HepG2 (cell line): ENCODE data around the gene MGLL. TPM values are rescaled to one million over a fixed set of nuclear protein-coding genes. Genes with fewer than 3 reads are reported as not detected.

Experiments
- AKAP8 ChIP-seq: sonication (generic); formaldehyde crosslinking; IDR thresholded peaks from 2 replicates; pipeline ENCODE4 v1.5.1; 2020; ENCODE audit warnings: mild to moderate bottlenecking, missing genetic modification reagents
- ATAD3A ChIP-seq: sonication (generic); formaldehyde crosslinking; IDR thresholded peaks from 2 replicates; pipeline ENCODE4 v1.4.0; 2020; ENCODE audit warnings: missing genetic modification reagents
- BORCS8-MEF2B ChIP-seq: sonication (generic); formaldehyde crosslinking; IDR thresholded peaks from 2 replicates; pipeline ENCODE4 v1.8.0; 2022; ENCODE audit warnings: mild to moderate bottlenecking, missing genetic modification reagents
- CBFB ChIP-seq: sonication (generic); formaldehyde crosslinking; IDR thresholded peaks from 2 replicates; pipeline ENCODE4 v1.4.0; 2020; ENCODE audit warnings: missing genetic modification reagents
- DR1 ChIP-seq: sonication (generic); formaldehyde crosslinking; IDR thresholded peaks from 2 replicates; pipeline ENCODE4 v1.8.0; 2021; ENCODE audit warnings: mild to moderate bottlenecking, missing genetic modification reagents, inconsistent platforms
- EED ChIP-seq: sonication (generic); formaldehyde crosslinking; IDR thresholded peaks from 2 replicates; pipeline ENCODE4 v1.5.0; 2020; ENCODE audit warnings: mild to moderate bottlenecking, missing genetic modification reagents
- FIP1L1 ChIP-seq: fragments of 200-400 bp; formaldehyde crosslinking; IDR thresholded peaks from 2 replicates; pipeline ENCODE4 v1.6.1; 2018; ENCODE audit warnings: low read depth, mild to moderate bottlenecking, low read length, moderate library complexity, borderline replicate concordance; ENCODE audit not compliant: insufficient read depth
- FOXK1 ChIP-seq: sonication (generic); formaldehyde crosslinking; IDR thresholded peaks from 2 replicates; pipeline ENCODE4 v1.4.0; 2020; ENCODE audit warnings: low read depth, missing genetic modification reagents, borderline replicate concordance
- NR2F1 ChIP-seq, 2 experiments: fragments of 450-650 bp in 1 of 2; formaldehyde crosslinking in 1 of 2; IDR thresholded peaks; 2 replicates each; pipeline versions ENCODE4 v1.5.0 to v1.6.1; 2016 to 2020; ENCODE audit warnings: mild to moderate bottlenecking in 1 of 2, missing compliant biosample characterization in 1 of 2, missing genetic modification reagents in 1 of 2, moderate library complexity in 1 of 2
- RAD51 ChIP-seq: fragments of 450-650 bp; IDR thresholded peaks from 2 replicates; pipeline ENCODE4 v1.6.1; 2016; ENCODE audit warnings: borderline replicate concordance
- SAFB2 ChIP-seq: sonication (generic); formaldehyde crosslinking; IDR thresholded peaks from 2 replicates; pipeline ENCODE4 v1.5.1; 2020; ENCODE audit warnings: missing genetic modification reagents, low read depth, mild to moderate bottlenecking, borderline replicate concordance
- SIX4 ChIP-seq: sonication (generic); formaldehyde crosslinking; IDR thresholded peaks from 2 replicates; pipeline ENCODE4 v1.4.0; 2020; ENCODE audit warnings: missing genetic modification reagents
- SP140L ChIP-seq: sonication (generic); formaldehyde crosslinking; IDR thresholded peaks from 2 replicates; pipeline ENCODE4 v1.4.0; 2020; ENCODE audit warnings: missing genetic modification reagents, borderline replicate concordance
- ZNF138 ChIP-seq: sonication (generic); formaldehyde crosslinking; IDR thresholded peaks from 2 replicates; pipeline ENCODE4 v1.5.0; 2020; ENCODE audit warnings: mild to moderate bottlenecking, low read depth, missing genetic modification reagents
- ZNF792 ChIP-seq: IDR thresholded peaks from 2 replicates; pipeline ENCODE4 v1.6.1; 2016
- polyA plus RNA-seq, 8 experiments: library from polyadenylated mRNA; depleted of rRNA in 3 of 8; stranded (reverse) in 7 of 8; unstranded in 1 of 8; fragments of >200 nt; fragmentation: Illumina TruSeq in 4 of 8; extraction: Trizol in 4 of 8; gene quantifications; 2 replicates each; pipeline versions ENCODE4 v1.2.1 to v1.2.3, GENCODE V29; 2011 to 2016; ENCODE audit warnings: low read depth in 4 of 8, missing spikeins in 1 of 8, mixed read lengths in 1 of 8; ENCODE audit not compliant: insufficient read depth in 1 of 8
- total RNA-seq, 5 experiments: library from RNA; depleted of rRNA; stranded (reverse); fragments of >200 nt; fragmentation: Illumina TruSeq; extraction: Trizol; gene quantifications; 2 replicates each; pipeline ENCODE4 v1.2.3, GENCODE V29; 2016; ENCODE audit warnings: low read depth in 1 of 5
- TF ChIP-seq, protein P1 (sequence below): sonication (generic); formaldehyde crosslinking; IDR thresholded peaks from 2 replicates; pipeline ENCODE4 v1.4.0; 2020; ENCODE audit warnings: low read depth, mild to moderate bottlenecking, missing genetic modification reagents
- TF ChIP-seq, protein P2 (sequence below): sonication (generic); formaldehyde crosslinking; IDR thresholded peaks from 2 replicates; pipeline ENCODE4 v1.4.0; 2020; ENCODE audit warnings: missing genetic modification reagents, borderline replicate concordance
- TF ChIP-seq, protein P3 (sequence below): IDR thresholded peaks from 2 replicates; pipeline ENCODE4 v1.6.1; 2016; ENCODE audit warnings: missing compliant biosample characterization, missing genetic modification reagents, borderline replicate concordance
- TF ChIP-seq, protein P4 (sequence below): sonication (generic); formaldehyde crosslinking; IDR thresholded peaks from 2 replicates; pipeline ENCODE4 v1.5.1; 2020; ENCODE audit warnings: mild to moderate bottlenecking, missing genetic modification reagents, borderline replicate concordance

The MGLL gene
- total and polyA plus RNA-seq, 2 of the 13 experiments (the other 11 are each of a cell fraction or from before 2014, with no cell fraction given): not detected

DNA sequence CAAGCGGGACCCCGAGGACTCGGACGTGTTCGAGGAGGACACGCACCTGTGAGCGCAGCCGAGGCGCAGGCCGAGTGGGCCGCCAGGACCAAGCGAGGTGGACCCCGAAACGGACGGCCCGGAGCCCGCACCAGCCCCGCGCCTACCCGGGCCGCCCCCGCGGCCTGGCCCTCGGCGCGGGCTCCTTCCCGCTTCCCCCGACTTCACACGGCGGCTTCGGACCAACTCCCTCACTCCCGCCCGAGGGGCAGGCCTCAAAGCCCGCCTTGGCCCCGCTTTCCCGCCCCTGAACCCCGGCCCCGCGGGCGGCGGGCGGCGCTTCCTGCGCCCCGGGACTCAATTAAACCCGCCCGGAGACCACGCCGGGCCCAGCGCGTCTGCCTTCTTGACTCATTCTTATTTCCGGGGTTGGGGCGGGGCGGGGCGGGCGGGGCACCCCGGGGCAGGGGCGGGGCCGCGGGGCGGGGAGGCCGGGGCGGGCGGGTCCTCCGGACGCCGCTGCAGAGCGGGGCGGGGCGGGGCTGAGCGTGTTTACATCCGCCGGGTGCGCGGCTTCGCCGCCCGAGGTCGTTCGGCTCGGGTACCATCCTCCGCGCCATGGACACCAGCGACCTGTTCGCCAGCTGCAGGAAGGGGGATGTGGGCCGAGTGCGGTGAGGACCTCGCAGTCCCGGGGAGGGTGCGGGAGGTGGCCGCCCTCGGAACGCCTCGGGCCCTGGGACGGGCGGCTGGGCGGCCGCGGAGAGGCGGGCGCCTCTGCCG, 149.7 kb downstream of the MGLL start, which contains the start of gene ABTB1 (continued):
- no peak for TF ChIP-seq ATAD3A
- TF ChIP-seq EED (CRISPR knock-in tag): no peak
- TF ChIP-seq CBFB (CRISPR knock-in tag): peak; percentile 25; the same call in 1 of the 2 replicates
- peak; percentile 26; the same call in 1 of the 2 replicates for TF ChIP-seq DR1 (CRISPR knock-in tag)
- TF ChIP-seq SP140L (CRISPR knock-in tag): no peak
- no peak for TF ChIP-seq ZNF138 (CRISPR knock-in tag)
- TF ChIP-seq SAFB2: no peak
- 0 out of 2 replicates have a peak, but pooled peaks have one; percentile 29 for TF ChIP-seq FOXK1 (CRISPR knock-in tag)
- TF ChIP-seq RAD51: no peak
- TF ChIP-seq AKAP8: no peak
- no peak; the same call in 1 of the 2 replicates for TF ChIP-seq ZNF792 (CRISPR knock-in tag)
- no peak for TF ChIP-seq SIX4 (CRISPR knock-in tag)
- TF ChIP-seq, protein P1, sequence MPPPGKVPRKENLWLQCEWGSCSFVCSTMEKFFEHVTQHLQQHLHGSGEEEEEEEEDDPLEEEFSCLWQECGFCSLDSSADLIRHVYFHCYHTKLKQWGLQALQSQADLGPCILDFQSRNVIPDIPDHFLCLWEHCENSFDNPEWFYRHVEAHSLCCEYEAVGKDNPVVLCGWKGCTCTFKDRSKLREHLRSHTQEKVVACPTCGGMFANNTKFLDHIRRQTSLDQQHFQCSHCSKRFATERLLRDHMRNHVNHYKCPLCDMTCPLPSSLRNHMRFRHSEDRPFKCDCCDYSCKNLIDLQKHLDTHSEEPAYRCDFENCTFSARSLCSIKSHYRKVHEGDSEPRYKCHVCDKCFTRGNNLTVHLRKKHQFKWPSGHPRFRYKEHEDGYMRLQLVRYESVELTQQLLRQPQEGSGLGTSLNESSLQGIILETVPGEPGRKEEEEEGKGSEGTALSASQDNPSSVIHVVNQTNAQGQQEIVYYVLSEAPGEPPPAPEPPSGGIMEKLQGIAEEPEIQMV (CRISPR knock-in tag): no peak
- no peak; the same call in 1 of the 2 replicates for TF ChIP-seq BORCS8-MEF2B (CRISPR knock-in tag)
- no peak for TF ChIP-seq NR2F1 (CRISPR knock-in tag; IDR thresholded peaks at IDR 0.05)
- TF ChIP-seq, protein P2, sequence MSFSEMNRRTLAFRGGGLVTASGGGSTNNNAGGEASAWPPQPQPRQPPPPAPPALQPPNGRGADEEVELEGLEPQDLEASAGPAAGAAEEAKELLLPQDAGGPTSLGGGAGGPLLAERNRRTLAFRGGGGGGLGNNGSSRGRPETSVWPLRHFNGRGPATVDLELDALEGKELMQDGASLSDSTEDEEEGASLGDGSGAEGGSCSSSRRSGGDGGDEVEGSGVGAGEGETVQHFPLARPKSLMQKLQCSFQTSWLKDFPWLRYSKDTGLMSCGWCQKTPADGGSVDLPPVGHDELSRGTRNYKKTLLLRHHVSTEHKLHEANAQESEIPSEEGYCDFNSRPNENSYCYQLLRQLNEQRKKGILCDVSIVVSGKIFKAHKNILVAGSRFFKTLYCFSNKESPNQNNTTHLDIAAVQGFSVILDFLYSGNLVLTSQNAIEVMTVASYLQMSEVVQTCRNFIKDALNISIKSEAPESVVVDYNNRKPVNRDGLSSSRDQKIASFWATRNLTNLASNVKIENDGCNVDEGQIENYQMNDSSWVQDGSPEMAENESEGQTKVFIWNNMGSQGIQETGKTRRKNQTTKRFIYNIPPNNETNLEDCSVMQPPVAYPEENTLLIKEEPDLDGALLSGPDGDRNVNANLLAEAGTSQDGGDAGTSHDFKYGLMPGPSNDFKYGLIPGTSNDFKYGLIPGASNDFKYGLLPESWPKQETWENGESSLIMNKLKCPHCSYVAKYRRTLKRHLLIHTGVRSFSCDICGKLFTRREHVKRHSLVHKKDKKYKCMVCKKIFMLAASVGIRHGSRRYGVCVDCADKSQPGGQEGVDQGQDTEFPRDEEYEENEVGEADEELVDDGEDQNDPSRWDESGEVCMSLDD (CRISPR knock-in tag): no peak; the same call in 1 of the 2 replicates
- TF ChIP-seq FIP1L1: no peak
- TF ChIP-seq, protein P3, sequence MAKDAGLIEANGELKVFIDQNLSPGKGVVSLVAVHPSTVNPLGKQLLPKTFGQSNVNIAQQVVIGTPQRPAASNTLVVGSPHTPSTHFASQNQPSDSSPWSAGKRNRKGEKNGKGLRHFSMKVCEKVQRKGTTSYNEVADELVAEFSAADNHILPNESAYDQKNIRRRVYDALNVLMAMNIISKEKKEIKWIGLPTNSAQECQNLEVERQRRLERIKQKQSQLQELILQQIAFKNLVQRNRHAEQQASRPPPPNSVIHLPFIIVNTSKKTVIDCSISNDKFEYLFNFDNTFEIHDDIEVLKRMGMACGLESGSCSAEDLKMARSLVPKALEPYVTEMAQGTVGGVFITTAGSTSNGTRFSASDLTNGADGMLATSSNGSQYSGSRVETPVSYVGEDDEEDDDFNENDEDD (CRISPR knock-in tag): peak; percentile 35; the same call in 1 of the 2 replicates
- TF ChIP-seq, protein P4, sequence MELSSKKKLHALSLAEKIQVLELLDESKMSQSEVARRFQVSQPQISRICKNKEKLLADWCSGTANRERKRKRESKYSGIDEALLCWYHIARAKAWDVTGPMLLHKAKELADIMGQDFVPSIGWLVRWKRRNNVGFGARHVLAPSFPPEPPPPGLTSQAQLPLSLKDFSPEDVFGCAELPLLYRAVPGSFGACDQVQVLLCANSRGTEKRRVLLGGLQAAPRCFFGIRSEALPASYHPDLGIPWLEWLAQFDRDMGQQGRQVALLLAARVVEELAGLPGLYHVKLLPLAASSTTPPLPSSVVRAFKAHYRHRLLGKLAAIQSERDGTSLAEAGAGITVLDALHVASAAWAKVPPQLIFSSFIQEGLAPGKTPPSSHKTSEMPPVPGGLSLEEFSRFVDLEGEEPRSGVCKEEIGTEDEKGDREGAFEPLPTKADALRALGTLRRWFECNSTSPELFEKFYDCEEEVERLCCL (CRISPR knock-in tag): no peak
